GM12878 (cell line): ENCODE measurements around the gene LINC00237. TPM values are rescaled to one million over a fixed set of nuclear protein-coding genes. Genes with fewer than 3 reads are reported as not detected.

Source experiments
- ATAC-seq: fragments of 200-7000 bp; cut with Tn5 transposase; 3 replicates; pipeline ENCODE4 v1.9.1; 2020; ENCODE audit warnings: mild to moderate bottlenecking, moderate library complexity
- BruUV-seq: library from RNA; stranded (reverse); fragments of 400-500 nt; replicated peaks from 2 replicates; lab custom pipeline; 2021; lab: Mats Ljungman, UMichigan
- CTCF ChIA-PET: fragments of 300-600 bp; sonication (Branson Sonifier 250); formaldehyde crosslinking; extraction: SDS; loops from one replicate; lab custom pipeline; 2021; ENCODE audit warnings: inconsistent platforms; lab: Yijun Ruan, JAX
- POLR2A ChIA-PET: fragments of 350-600 bp; formaldehyde crosslinking; extraction: SDS; loops from one replicate; lab custom pipeline; 2021; ENCODE audit warnings: inconsistent platforms; lab: Charles Lee
- RAD21 ChIA-PET: fragments of 300-600 bp; sonication (Branson Sonifier 250); formaldehyde crosslinking; loops from one replicate; lab custom pipeline; 2023; ENCODE audit warnings: antibody characterized with exemption; ENCODE audit not compliant: unreplicated experiment; lab: Charles Lee
- SMC1A ChIA-PET: fragments of 300-600 bp; sonication (Branson Sonifier 250); formaldehyde crosslinking; loops from one replicate; lab custom pipeline; 2023; ENCODE audit not compliant: unreplicated experiment, uncharacterized antibody; lab: Charles Lee
- DNase-seq: peaks from one replicate; pipeline ENCODE4 v3.0.0-alpha.2; 2011; ENCODE audit warnings: low read depth, low spot score
- FAIRE-seq: peaks from 3 replicates; lab custom pipeline; 2011; peaks lifted over from hg19 to GRCh38; lab: Jason Lieb, UNC
- H2AFZ ChIP-seq: 2 replicates; pipeline ENCODE4 v1.6.0; 2011; ENCODE audit warnings: low read depth, low read length, control low read depth; ENCODE audit not compliant: control insufficient read depth
- H3K27ac ChIP-seq: 2 replicates; pipeline ENCODE4 v1.5.1; 2011; ENCODE audit warnings: control low read depth; ENCODE audit not compliant: control insufficient read depth, insufficient read depth
- H3K27me3 ChIP-seq, 2 experiments: replicated peaks in 1 of 2; 2 replicates each; pipeline versions ENCODE4 v1.6.0 to v1.6.1; 2011; ENCODE audit warnings: low read length in 1 of 2; ENCODE audit not compliant: control insufficient read depth in 2 of 2, insufficient read depth in 2 of 2
- H3K36me3 ChIP-seq, 2 experiments: 2 replicates each; pipeline ENCODE4 v1.5.1; 2011; ENCODE audit warnings: low read length in 1 of 2; ENCODE audit not compliant: control insufficient read depth in 2 of 2, insufficient read depth in 2 of 2
- H3K4me1 ChIP-seq: 2 replicates; pipeline ENCODE4 v1.6.1; 2011; ENCODE audit warnings: mild to moderate bottlenecking, low read length, moderate library complexity, mixed read lengths; ENCODE audit not compliant: control insufficient read depth, insufficient read depth
- H3K4me2 ChIP-seq: 2 replicates; pipeline ENCODE4 v1.6.0; 2011; ENCODE audit warnings: control low read depth; ENCODE audit not compliant: control insufficient read depth, insufficient read depth
- H3K4me3 ChIP-seq: fragments of 200-600 bp; sonication (generic); 2 replicates; pipeline ENCODE4 v1.5.1; 2016
- H3K79me2 ChIP-seq: 2 replicates; pipeline ENCODE4 v1.6.0; 2011; ENCODE audit warnings: low read length; ENCODE audit not compliant: control insufficient read depth, insufficient read depth
- H3K9ac ChIP-seq: 2 replicates; pipeline ENCODE4 v1.8.0; 2011; ENCODE audit warnings: low read length, control low read depth, mixed read lengths; ENCODE audit not compliant: control insufficient read depth, insufficient read depth
- H3K9me3 ChIP-seq: replicated peaks from 3 replicates; pipeline ENCODE4 v1.5.1; 2011; ENCODE audit warnings: mild to moderate bottlenecking, low read length; ENCODE audit not compliant: control insufficient read depth, insufficient read depth
- H4K20me1 ChIP-seq: 2 replicates; pipeline ENCODE4 v1.6.0; 2011; ENCODE audit not compliant: control insufficient read depth, insufficient read depth
- ASH2L ChIP-seq: fragments of 300-600, 200-600 bp; sonication (generic); IDR thresholded peaks from 2 replicates; pipeline ENCODE4 v1.6.1; 2017; ENCODE audit warnings: low read depth, mild to moderate bottlenecking, borderline replicate concordance
- BACH1 ChIP-seq: fragments of 450-650 bp; IDR thresholded peaks from 2 replicates; pipeline ENCODE4 v1.6.1; 2017; ENCODE audit warnings: mild to moderate bottlenecking, borderline replicate concordance
- CHD2 ChIP-seq: IDR thresholded peaks from 2 replicates; pipeline ENCODE4 v1.6.1; 2011; ENCODE audit warnings: low read depth, low read length, improper control_type of control experiment, borderline replicate concordance
- EP300 ChIP-seq, 2 experiments: fragments of 150-350 bp in 1 of 2; IDR thresholded peaks; 2 replicates each; pipeline ENCODE4 v1.6.1; 2011 to 2012; ENCODE audit warnings: low read depth in 2 of 2, low read length in 2 of 2, borderline replicate concordance in 1 of 2, improper control_type of control experiment in 1 of 2, inconsistent platforms in 1 of 2; ENCODE audit not compliant: control insufficient read depth in 1 of 2
- NRF1 ChIP-seq: conservative IDR thresholded peaks from 2 replicates; pipeline ENCODE4 v1.6.1; 2011; ENCODE audit warnings: mild to moderate bottlenecking, low read depth, low read length, improper control_type of control experiment
- PBX3 ChIP-seq: IDR thresholded peaks from 2 replicates; pipeline ENCODE4 v1.6.1; 2011; ENCODE audit warnings: mild to moderate bottlenecking, low read depth, low read length, moderate library complexity; ENCODE audit not compliant: insufficient replicate concordance
- POU2F2 ChIP-seq: IDR thresholded peaks from 3 replicates; pipeline ENCODE4 v1.6.1; 2011; ENCODE audit warnings: low read depth, mild to moderate bottlenecking, low read length, borderline replicate concordance
- RBBP5 ChIP-seq: fragments of 200-600 bp; sonication (generic); conservative IDR thresholded peaks from 2 replicates; pipeline ENCODE4 v1.6.1; 2016
- RELB ChIP-seq: fragments of 450-650 bp; IDR thresholded peaks from 2 replicates; pipeline ENCODE4 v1.6.1; 2017; ENCODE audit warnings: low read depth, mild to moderate bottlenecking, moderate library complexity
- SMARCA5 ChIP-seq: fragments of 450-650 bp; IDR thresholded peaks from 2 replicates; pipeline ENCODE4 v1.6.1; 2017; ENCODE audit warnings: mild to moderate bottlenecking
- SREBF1 ChIP-seq: IDR thresholded peaks from 2 replicates; pipeline ENCODE4 v1.6.1; 2012; ENCODE audit warnings: mild to moderate bottlenecking, low read length
- TCF7 ChIP-seq: IDR thresholded peaks from 2 replicates; pipeline ENCODE4 v1.6.1; 2014; ENCODE audit warnings: antibody characterized with exemption, borderline replicate concordance
- ZZZ3 ChIP-seq: IDR thresholded peaks from 2 replicates; pipeline ENCODE4 v1.6.1; 2011; ENCODE audit warnings: low read depth; ENCODE audit not compliant: control insufficient read depth, insufficient read length
- WGBS: methylation state at CpG from one replicate; pipeline ENCODE4 v1.1.6; 2016; ENCODE audit warnings: low lambda C conversion rate; ENCODE audit not compliant: insufficient replicate concordance, insufficient coverage; ENCODE audit errors: missing lambda C conversion rate; 5-methylcytosine and 5-hydroxymethylcytosine counted together
- in situ Hi-C: fragments of 300-500 bp; cut with MboI; formaldehyde crosslinking; loops from 9 replicates; pipeline ENCODE4 v1.14.3; 2018; ENCODE audit warnings: mixed read lengths
- intact Hi-C: fragments of 100-400 bp; cut with micrococcal nuclease; formaldehyde crosslinking; loops from one replicate; pipeline ENCODE4 v1.14.2; 2022; ENCODE audit not compliant: unreplicated experiment
- polyA plus RNA-seq, 11 experiments: library from polyadenylated mRNA; depleted of rRNA in 4 of 11; unstranded in 6 of 11; stranded (reverse) in 5 of 11; fragments of >200 nt; fragmentation: Nextera tagmentation in 4 of 11; fragmentation: Illumina TruSeq in 1 of 11; extraction: Ambion mirVana in 4 of 11; extraction: Trizol in 1 of 11; gene quantifications; 1 replicate in 1 of 11; 2 replicates in 10 of 11; pipeline versions ENCODE4 v1.2.1 to v1.2.3, GENCODE V29; 2011 to 2016; ENCODE audit warnings: inconsistent platforms in 2 of 11, missing spikeins in 2 of 11, low read depth in 1 of 11
- total RNA-seq, 4 experiments: library from RNA; depleted of rRNA in 3 of 4; stranded (reverse); fragments of >200 nt in 3 of 4; fragmentation: Illumina TruSeq in 1 of 4; extraction: Trizol in 1 of 4; gene quantifications; 2 replicates each; pipeline versions ENCODE4 v1.2.1 to v1.2.3, GENCODE V29; 2013 to 2021
- TF ChIP-seq, protein P1 (sequence below): fragments of 450-650 bp; formaldehyde crosslinking; IDR thresholded peaks from 2 replicates; pipeline ENCODE4 v1.4.0; 2022; ENCODE audit warnings: mild to moderate bottlenecking, moderate library complexity

LINC00237 gene
- total and polyA plus RNA-seq, 10 of the 15 experiments (the other 5 are each of a cell fraction or from before 2014, with no cell fraction given), result not detected

- DNase-seq (no peak), FAIRE-seq (no peak), ATAC-seq (no peak)
- H3K9me3 ChIP-seq, result no peaks in the 10 kb centered on the region
- 64% methylated on average over 15 of the region's 15 CpGs for WGBS
- H4K20me1 ChIP-seq, result no peaks in the 10 kb centered on the region
- no TSS peak for BruUV-seq
- ChIA-PET SMC1A (no interaction called here), POLR2A (no interaction called here), CTCF (no interaction called here), RAD21 (no interaction called here)
- no peak overlapping the region for H3K4me3 ChIP-seq
- H3K27me3 ChIP-seq, result no peaks in the 10 kb centered on the region; a peak in 2 of 4 replicates
- no peak overlapping the region for H3K4me2 ChIP-seq
- no peak for TF ChIP-seq EP300 (IDR thresholded peaks at IDR 0.05; ENCODE audit: borderline replicate concordance in 1 of 2, control insufficient read depth in 1 of 2, low read depth in 2 of 2, low read length in 2 of 2)
- no peak for TF ChIP-seq ASH2L
- TF ChIP-seq BACH1, result no peak
- TF ChIP-seq CHD2, result no peak
- TF ChIP-seq RBBP5, result no peak
- no peak for TF ChIP-seq POU2F2
- no peak for TF ChIP-seq ZZZ3
- no peak for TF ChIP-seq PBX3
- TF ChIP-seq RELB, result no peak
- no peak for TF ChIP-seq SMARCA5
- no peak for TF ChIP-seq TCF7
- no peak for TF ChIP-seq NRF1
- TF ChIP-seq, protein P1, sequence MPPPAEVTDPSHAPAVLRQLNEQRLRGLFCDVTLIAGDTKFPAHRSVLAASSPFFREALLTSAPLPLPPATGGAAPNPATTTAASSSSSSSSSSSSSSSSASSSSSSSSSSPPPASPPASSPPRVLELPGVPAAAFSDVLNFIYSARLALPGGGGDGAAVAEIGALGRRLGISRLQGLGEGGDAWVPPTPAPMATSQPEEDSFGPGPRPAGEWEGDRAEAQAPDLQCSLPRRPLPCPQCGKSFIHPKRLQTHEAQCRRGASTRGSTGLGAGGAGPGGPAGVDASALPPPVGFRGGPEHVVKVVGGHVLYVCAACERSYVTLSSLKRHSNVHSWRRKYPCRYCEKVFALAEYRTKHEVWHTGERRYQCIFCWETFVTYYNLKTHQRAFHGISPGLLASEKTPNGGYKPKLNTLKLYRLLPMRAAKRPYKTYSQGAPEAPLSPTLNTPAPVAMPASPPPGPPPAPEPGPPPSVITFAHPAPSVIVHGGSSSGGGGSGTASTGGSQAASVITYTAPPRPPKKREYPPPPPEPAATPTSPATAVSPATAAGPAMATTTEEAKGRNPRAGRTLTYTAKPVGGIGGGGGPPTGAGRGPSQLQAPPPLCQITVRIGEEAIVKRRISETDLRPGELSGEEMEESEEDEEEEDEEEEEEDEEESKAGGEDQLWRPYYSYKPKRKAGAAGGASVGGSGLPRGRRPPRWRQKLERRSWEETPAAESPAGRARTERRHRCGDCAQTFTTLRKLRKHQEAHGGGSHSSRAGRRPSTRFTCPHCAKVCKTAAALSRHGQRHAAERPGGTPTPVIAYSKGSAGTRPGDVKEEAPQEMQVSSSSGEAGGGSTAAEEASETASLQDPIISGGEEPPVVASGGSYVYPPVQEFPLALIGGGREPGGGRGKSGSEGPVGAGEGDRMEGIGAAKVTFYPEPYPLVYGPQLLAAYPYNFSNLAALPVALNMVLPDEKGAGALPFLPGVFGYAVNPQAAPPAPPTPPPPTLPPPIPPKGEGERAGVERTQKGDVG, result no peak
- no peak for TF ChIP-seq SREBF1
- intact Hi-C loops, result no loop called here
- H3K9ac ChIP-seq, result no peak overlapping the region
- no peak overlapping the region for H2AFZ ChIP-seq
- in situ Hi-C loops, result no loop called here
- no peaks in the 10 kb centered on the region for H3K79me2 ChIP-seq
- no peaks in the 10 kb centered on the region for H3K36me3 ChIP-seq
- H3K27ac ChIP-seq, result no peak overlapping the region
- H3K4me1 ChIP-seq, result no peaks in the 10 kb centered on the region
Observed at GRCh38 chr20:21114584-21114983, 8.4 kb upstream of the LINC00237 start.
